ENCODE measurements around the gene FGF23.

FGF23 gene

GRCh38 chr12:4369548-4369947 lies 10.0 kb downstream of the FGF23 start:
- Mint-ChIP-seq H3K9me3 (no peaks in the 10 kb centered on the region), H3K4me1 (no peaks in the 10 kb centered on the region), H3K27ac (no peak overlapping the region), H3K4me3 (no peak overlapping the region), H3K36me3 (no peaks in the 10 kb centered on the region), H3K27me3 (peaks cover 21% of the 10 kb centered on the region)
- no peak for DNase-seq
- CTCF ChIA-PET: interaction anchor here (1.2 kb wide), 1 partner anchor 31 kb away, joined by 3 read pairs; no protein-coding TSS in a partner anchor

- CTCF ChIA-PET: no interaction called here
- H3K27me3 Mint-ChIP-seq: peaks cover 38% of the 10 kb centered on the region
- no peaks in the 10 kb centered on the region for H3K9me3 Mint-ChIP-seq
- H3K36me3 Mint-ChIP-seq: no peaks in the 10 kb centered on the region
- no peak overlapping the region for H3K27ac Mint-ChIP-seq
- H3K4me1 Mint-ChIP-seq: no peaks in the 10 kb centered on the region
- no peak overlapping the region for H3K4me3 Mint-ChIP-seq
- no peak for DNase-seq
These were observed 13.4 kb downstream of the FGF23 start for GRCh38 chr12:4366090-4366489.

- Mint-ChIP-seq H3K4me1 (peaks cover 8% of the 10 kb centered on the region), H3K27me3 (no peaks in the 10 kb centered on the region), H3K4me3 (no peak overlapping the region), H3K27ac (no peak overlapping the region), H3K36me3 (peaks cover 17% of the 10 kb centered on the region), H3K9me3 (no peaks in the 10 kb centered on the region)
- CTCF ChIA-PET: no interaction called here
- peak; percentile 67 for DNase-seq
These were observed 23.5 kb downstream of the FGF23 start for GRCh38 chr12:4356041-4356327.

DNA sequence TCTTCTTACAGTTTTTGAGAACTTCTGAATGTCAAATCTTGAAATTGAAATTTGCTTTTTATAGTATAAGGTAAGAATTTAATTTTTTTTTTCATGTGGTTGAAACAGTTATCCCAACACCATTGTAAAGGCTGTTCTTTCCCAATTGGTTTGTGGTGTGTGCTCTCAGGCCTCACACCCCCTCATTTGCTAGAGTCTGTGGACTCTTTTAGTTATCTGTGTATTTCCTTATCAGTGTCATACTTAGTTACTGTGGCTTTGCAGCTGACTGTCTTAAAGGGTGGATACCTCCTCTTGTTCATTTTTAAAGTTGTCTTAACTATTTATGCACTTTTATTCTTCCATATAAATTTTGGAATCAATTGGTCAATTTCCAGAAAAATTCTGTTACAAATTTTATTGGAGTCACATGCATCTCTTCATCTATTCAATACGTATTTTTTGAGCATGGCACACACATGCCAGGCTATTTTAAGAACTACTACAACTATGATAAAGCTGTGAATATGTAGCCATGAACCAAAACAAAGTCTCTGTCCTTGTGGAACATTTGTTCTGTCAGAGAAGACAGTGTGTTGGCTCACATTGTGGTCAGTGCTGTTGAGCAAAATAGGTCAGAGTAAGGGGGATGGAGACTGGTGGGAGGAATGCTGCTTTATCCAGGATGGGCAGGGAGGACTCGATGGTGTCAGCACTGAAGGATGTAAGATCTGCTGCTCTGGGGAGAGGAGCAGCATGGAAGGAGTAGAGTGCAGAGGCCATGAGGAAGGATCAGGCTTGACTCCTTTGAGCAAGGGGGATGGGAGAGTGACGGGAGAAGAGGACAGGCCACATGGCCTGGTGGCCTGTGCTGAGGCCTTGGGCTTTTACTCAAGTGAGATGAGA lies 24.1 kb downstream of the FGF23 start:
- H3K36me3 Mint-ChIP-seq: peaks cover 21% of the 10 kb centered on the region
- H3K27ac Mint-ChIP-seq: no peak overlapping the region
- no peak overlapping the region for H3K4me3 Mint-ChIP-seq
- H3K4me1 Mint-ChIP-seq: peaks cover 8% of the 10 kb centered on the region
- no peaks in the 10 kb centered on the region for H3K9me3 Mint-ChIP-seq
- CTCF ChIA-PET: interaction anchor here (0.8 kb wide), 1 partner anchor 366 kb away, joined by 3 read pairs; no protein-coding TSS in a partner anchor
- DNase-seq: no peak
- H3K27me3 Mint-ChIP-seq: no peaks in the 10 kb centered on the region

DNA sequence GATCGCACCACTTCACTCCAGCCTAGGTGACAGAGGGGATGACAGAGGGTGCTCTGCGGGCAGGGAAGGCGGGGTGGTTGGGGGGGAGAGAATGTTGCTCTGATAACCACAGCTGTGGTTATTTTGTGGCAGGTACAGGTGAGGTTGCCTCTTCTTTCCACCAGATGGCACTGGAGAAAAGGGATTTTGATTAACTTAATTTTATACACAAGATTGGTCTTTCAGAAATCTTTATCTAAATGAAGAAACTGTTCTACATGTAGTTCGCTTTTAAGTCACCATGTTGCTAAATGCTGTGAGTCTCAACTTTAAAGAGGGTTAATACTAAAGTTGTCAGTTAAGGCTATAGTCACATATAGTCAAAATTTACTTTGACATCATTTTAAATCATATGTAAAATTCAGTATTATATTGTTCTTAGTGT lies 25.7 kb downstream of the FGF23 start:
- CTCF ChIA-PET: interaction anchor here (0.9 to 1.2 kb wide), 3 partner anchors 70 to 406 kb away, joined by 3 to 8 read pairs (median 3); no protein-coding TSS in a partner anchor

DNA sequence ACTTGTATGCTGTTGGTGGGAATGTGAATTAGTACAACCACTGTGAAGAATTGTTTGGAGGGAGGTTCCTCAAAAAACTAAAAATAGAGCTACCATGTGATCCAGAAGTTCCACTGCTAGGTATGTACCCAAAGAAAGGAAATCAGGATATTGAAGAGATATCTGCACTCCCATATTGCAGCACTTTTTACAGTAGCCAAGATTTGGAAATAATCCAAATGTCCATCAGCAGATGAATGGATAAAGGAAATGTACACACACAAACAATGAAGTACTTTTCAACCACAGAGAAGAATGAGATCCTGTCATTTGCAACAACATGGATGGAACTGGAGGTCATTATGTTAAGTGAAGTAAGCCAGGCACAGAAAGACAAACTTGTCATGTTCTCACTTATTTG lies 32.6 kb downstream of the FGF23 start:
- peaks cover 43% of the 10 kb centered on the region for H3K36me3 Mint-ChIP-seq
- no peak overlapping the region for H3K4me3 Mint-ChIP-seq
- H3K27ac Mint-ChIP-seq: no peak overlapping the region
- H3K4me1 Mint-ChIP-seq: no peaks in the 10 kb centered on the region
- peaks cover 8% of the 10 kb centered on the region for H3K9me3 Mint-ChIP-seq
- no peak for DNase-seq
- no peaks in the 10 kb centered on the region for H3K27me3 Mint-ChIP-seq
- CTCF ChIA-PET: no interaction called here

More for the DNA sequence above, 25.7 kb downstream of the FGF23 start:
- no peaks in the 10 kb centered on the region for H3K27me3 Mint-ChIP-seq
- H3K9me3 Mint-ChIP-seq: no peaks in the 10 kb centered on the region
- no peak overlapping the region for H3K4me3 Mint-ChIP-seq
- peak overlapping the region; percentile 63 for H3K27ac Mint-ChIP-seq
- peak; percentile 61 for DNase-seq
- peaks cover 8% of the 10 kb centered on the region for H3K4me1 Mint-ChIP-seq
- peaks cover 22% of the 10 kb centered on the region for H3K36me3 Mint-ChIP-seq

DNA sequence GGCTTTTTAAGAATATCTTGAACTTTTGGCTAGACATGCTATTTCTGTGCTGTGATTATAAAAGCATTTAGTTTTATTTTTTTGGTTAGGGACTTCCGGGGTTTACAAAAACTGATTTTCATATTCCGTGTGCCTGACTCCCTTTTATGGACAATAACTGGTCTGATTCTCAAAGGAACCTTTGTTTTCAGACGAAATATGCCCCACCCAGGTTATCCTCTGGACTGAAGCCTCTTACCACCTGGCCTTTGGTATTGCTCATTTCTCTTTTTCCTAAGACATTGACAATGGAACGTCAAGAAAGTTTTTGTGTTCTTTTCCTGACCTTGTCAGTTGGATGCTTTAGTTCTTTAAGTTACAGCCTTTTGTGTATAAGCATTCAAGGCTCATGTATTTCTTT lies 47.7 kb downstream of the FGF23 start:
- DNase-seq: no peak
- Mint-ChIP-seq H3K4me3 (no peak overlapping the region), H3K27me3 (no peaks in the 10 kb centered on the region), H3K36me3 (peaks cover 31% of the 10 kb centered on the region), H3K9me3 (no peaks in the 10 kb centered on the region), H3K4me1 (peaks cover 2% of the 10 kb centered on the region), H3K27ac (no peak overlapping the region)
- CTCF ChIA-PET: no interaction called here

DNA sequence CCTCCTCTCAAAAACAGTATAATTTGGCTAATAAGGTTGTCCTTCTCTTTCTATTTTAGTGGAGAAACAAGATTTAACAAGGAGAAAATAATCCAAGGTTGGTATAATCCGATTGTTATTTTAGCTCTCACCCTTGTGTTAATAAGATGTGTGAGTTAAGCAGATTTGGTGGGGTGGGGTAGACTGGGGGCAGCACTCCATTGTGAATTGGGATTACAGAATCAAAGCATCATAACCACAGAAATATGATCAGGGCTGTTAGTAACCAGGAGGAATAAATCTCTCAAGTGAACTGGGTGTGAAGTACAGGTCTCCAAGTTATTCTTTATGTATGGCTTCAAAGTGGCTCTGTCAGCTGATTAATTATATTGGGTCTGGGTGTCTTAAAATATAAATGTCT lies 48.3 kb downstream of the FGF23 start:
- Mint-ChIP-seq H3K4me3 (no peak overlapping the region), H3K36me3 (peaks cover 28% of the 10 kb centered on the region), H3K27me3 (no peaks in the 10 kb centered on the region), H3K27ac (no peak overlapping the region), H3K9me3 (no peaks in the 10 kb centered on the region), H3K4me1 (peaks cover 4% of the 10 kb centered on the region)
- CTCF ChIA-PET: no interaction called here
- no peak for DNase-seq

DNA sequence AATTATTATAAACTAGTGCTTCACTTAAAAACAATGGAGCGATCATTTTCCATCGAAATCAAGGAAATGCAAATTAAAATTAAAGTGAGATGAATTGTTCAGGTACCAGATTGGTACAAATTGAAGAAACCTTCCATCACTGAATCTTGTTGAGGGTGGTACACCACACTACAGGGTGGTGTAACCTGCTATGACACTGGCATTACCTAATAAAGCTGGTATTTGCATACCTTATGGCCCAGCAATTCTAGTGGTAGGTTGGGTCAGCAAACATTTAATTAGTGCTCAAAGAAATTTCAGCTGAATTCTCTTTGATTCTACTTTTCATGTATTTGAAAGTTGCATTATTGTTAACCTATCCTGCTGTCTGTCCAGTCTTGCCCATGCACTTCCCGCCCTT lies 49.3 kb downstream of the FGF23 start:
- Mint-ChIP-seq H3K27ac (no peak overlapping the region), H3K36me3 (peaks cover 23% of the 10 kb centered on the region), H3K4me3 (no peak overlapping the region), H3K27me3 (no peaks in the 10 kb centered on the region), H3K4me1 (peaks cover 7% of the 10 kb centered on the region), H3K9me3 (no peaks in the 10 kb centered on the region)
- CTCF ChIA-PET: no interaction called here
- no peak for DNase-seq

- no peak for DNase-seq
- H3K27me3 Mint-ChIP-seq: no peaks in the 10 kb centered on the region
- H3K4me1 Mint-ChIP-seq: peaks cover 26% of the 10 kb centered on the region
- H3K9me3 Mint-ChIP-seq: no peaks in the 10 kb centered on the region
- peaks cover 21% of the 10 kb centered on the region for H3K36me3 Mint-ChIP-seq
- CTCF ChIA-PET: interaction anchor here (1.0 kb wide), 1 partner anchor 50 kb away, joined by 3 read pairs; no protein-coding TSS in a partner anchor
- H3K27ac Mint-ChIP-seq: no peak overlapping the region
- H3K4me3 Mint-ChIP-seq: no peak overlapping the region
These were observed 52.2 kb downstream of the FGF23 start for GRCh38 chr12:4327293-4327692.

DNA sequence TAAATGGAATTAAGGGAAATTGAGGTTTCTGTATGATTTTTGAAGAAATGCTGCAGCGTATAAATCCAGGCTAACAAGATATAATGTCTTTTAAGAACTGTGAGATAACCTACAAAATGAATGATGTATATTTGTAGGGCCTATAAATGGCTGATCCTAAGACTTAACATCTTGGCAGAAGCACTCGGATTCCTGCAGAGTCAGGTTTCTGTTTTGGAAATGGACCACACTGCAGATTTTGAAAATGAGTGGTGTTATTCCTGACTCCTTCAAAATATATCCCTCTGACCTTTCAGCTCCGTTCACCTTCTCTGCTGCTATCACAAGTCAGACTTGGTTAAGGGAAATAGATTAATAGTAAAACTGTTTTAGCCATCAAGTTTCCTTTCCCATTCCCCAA lies 53.5 kb downstream of the FGF23 start:
- no peaks in the 10 kb centered on the region for H3K9me3 Mint-ChIP-seq
- CTCF ChIA-PET: no interaction called here
- no peak overlapping the region for H3K27ac Mint-ChIP-seq
- no peak for DNase-seq
- H3K4me3 Mint-ChIP-seq: no peak overlapping the region
- H3K27me3 Mint-ChIP-seq: no peaks in the 10 kb centered on the region
- H3K4me1 Mint-ChIP-seq: peaks cover 36% of the 10 kb centered on the region
- peaks cover 19% of the 10 kb centered on the region for H3K36me3 Mint-ChIP-seq

DNA sequence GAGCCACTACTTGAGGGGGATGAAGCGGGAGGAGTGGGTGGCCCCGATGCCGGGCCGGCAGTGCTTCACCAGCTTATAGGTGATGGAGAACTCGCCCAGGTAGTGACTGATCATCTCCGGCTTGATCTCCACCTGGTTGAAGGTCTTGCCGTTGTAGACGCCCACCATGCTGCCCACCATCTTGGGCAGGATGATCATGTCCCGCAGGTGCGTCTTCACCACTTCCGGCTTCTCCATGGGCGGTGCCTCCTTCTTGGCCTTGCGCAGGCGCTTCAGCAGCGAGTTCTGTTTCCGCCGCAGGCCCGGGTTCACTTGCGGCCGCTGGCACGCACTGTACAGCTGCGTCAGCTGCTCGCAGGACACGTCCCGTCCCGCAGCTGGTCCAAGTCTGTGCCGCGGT lies 55.1 kb downstream of the FGF23 start:
- CTCF ChIA-PET: no interaction called here
- Mint-ChIP-seq H3K27ac (no peak overlapping the region), H3K4me1 (peaks cover 47% of the 10 kb centered on the region), H3K9me3 (no peaks in the 10 kb centered on the region), H3K36me3 (peaks cover 15% of the 10 kb centered on the region), H3K4me3 (no peak overlapping the region), H3K27me3 (no peaks in the 10 kb centered on the region)
- no peak for DNase-seq

DNA sequence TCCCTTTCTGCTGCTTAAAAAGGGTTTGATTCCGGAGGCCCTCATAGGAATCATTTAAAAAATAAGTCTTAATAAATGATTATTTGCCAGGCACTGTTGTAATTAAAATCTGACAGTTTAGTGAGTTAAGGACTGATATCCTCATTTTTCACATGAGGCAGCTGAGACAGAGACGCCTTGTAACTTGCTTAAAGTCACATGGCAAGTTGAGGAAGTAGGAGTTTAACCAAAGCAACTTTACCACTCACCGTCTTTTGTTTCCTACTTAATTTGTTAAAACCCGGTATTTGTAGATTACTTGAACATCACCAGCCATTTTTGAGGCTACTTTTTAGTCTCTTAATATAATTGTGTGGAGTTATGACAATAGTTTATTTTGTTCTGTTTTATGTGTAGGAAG lies 56.1 kb downstream of the FGF23 start:
- H3K27ac Mint-ChIP-seq: no peak overlapping the region
- H3K9me3 Mint-ChIP-seq: no peaks in the 10 kb centered on the region
- peak overlapping the region; percentile 22 for H3K4me3 Mint-ChIP-seq
- peaks cover 50% of the 10 kb centered on the region for H3K4me1 Mint-ChIP-seq
- H3K36me3 Mint-ChIP-seq: peaks cover 13% of the 10 kb centered on the region
- H3K27me3 Mint-ChIP-seq: no peaks in the 10 kb centered on the region
- CTCF ChIA-PET: interaction anchor here (0.7 kb wide), 1 partner anchor 327 kb away, joined by 3 read pairs; no protein-coding TSS in a partner anchor
- DNase-seq: no peak

GRCh38 chr12:4322726-4323125 lies 56.8 kb downstream of the FGF23 start:
- H3K36me3 Mint-ChIP-seq: peaks cover 13% of the 10 kb centered on the region
- CTCF ChIA-PET: interaction anchor here (0.5 to 2.3 kb wide), 4 partner anchors 46 to 540 kb away, joined by 3 to 6 read pairs (median 3); no protein-coding TSS in a partner anchor
- H3K4me1 Mint-ChIP-seq: peaks cover 50% of the 10 kb centered on the region
- no peak for DNase-seq
- no peaks in the 10 kb centered on the region for H3K27me3 Mint-ChIP-seq
- peak overlapping the region; percentile 97 for H3K4me3 Mint-ChIP-seq
- H3K27ac Mint-ChIP-seq: no peak overlapping the region
- H3K9me3 Mint-ChIP-seq: no peaks in the 10 kb centered on the region

Data from activated naive CD4-positive, alpha-beta T cell treated with anti-CD3 and anti-CD28 coated beads, Interleukin-2, amount 10 ng/mL, durations not matched to agents 7 days and 5 days (primary cell).